H9 (cell line): ENCODE data around the gene TK1. TPM values are rescaled to one million over a fixed set of nuclear protein-coding genes. Genes with fewer than 3 reads are reported as not detected.

Source experiments
- DNase-seq: peaks from one replicate; pipeline ENCODE4 v3.0.0-alpha.2; 2017
- H2AFZ ChIP-seq: one replicate; pipeline ENCODE4 v1.6.1; 2013; ENCODE audit warnings: mild to moderate bottlenecking, low read length, control low read depth, moderate library complexity
- H2AK5ac ChIP-seq: 2 replicates; pipeline ENCODE4 v1.6.1; 2013; ENCODE audit warnings: low read length, control low read depth, mixed read lengths; ENCODE audit not compliant: insufficient read length
- H2BK120ac ChIP-seq: one replicate; pipeline ENCODE4 v1.6.1; 2013; ENCODE audit warnings: low read depth, mild to moderate bottlenecking, low read length, control low read depth, inconsistent platforms; ENCODE audit not compliant: poor library complexity, severe bottlenecking
- H2BK12ac ChIP-seq: 2 replicates; pipeline ENCODE4 v1.6.1; 2013; ENCODE audit warnings: low read length, control low read depth, mixed read lengths, low read depth; ENCODE audit not compliant: insufficient read length
- H2BK15ac ChIP-seq: 2 replicates; pipeline ENCODE4 v1.6.1; 2013; ENCODE audit warnings: low read depth, low read length, control low read depth
- H2BK20ac ChIP-seq: one replicate; pipeline ENCODE4 v1.6.1; 2013; ENCODE audit warnings: low read depth, mild to moderate bottlenecking, low read length, control low read depth, inconsistent platforms; ENCODE audit not compliant: poor library complexity, severe bottlenecking
- H2BK5ac ChIP-seq: 2 replicates; pipeline ENCODE4 v1.6.1; 2013; ENCODE audit warnings: low read length, control low read depth, mixed read lengths; ENCODE audit not compliant: insufficient read length
- H3K14ac ChIP-seq: 2 replicates; pipeline ENCODE4 v1.6.1; 2013; ENCODE audit warnings: low read length, control low read depth; ENCODE audit not compliant: insufficient read depth
- H3K18ac ChIP-seq: 2 replicates; pipeline ENCODE4 v1.6.1; 2013; ENCODE audit warnings: low read depth, mild to moderate bottlenecking, mixed read lengths, low read length, control low read depth; ENCODE audit not compliant: insufficient read length
- H3K23ac ChIP-seq: 2 replicates; pipeline ENCODE4 v1.6.1; 2013; ENCODE audit warnings: low read length, control low read depth, mixed read lengths, low read depth; ENCODE audit not compliant: insufficient read length
- H3K23me2 ChIP-seq: 2 replicates; pipeline ENCODE4 v1.6.1; 2013; ENCODE audit warnings: low read depth, mild to moderate bottlenecking, mixed read lengths, low read length, control low read depth; ENCODE audit not compliant: insufficient read length, poor library complexity, severe bottlenecking
- H3K27ac ChIP-seq: 2 replicates; pipeline ENCODE4 v1.5.1; 2013; ENCODE audit warnings: low read length, control low read depth, mixed read lengths, low read depth; ENCODE audit not compliant: insufficient read length
- H3K27me3 ChIP-seq: 2 replicates; pipeline ENCODE4 v1.6.1; 2013; ENCODE audit warnings: low read length, control low read depth, inconsistent platforms; ENCODE audit not compliant: insufficient read depth
- H3K4ac ChIP-seq: 2 replicates; pipeline ENCODE4 v1.6.1; 2013; ENCODE audit warnings: low read depth, mild to moderate bottlenecking, control low read depth, inconsistent platforms, low read length, moderate library complexity
- H3K4me1 ChIP-seq: 2 replicates; pipeline ENCODE4 v1.6.1; 2013; ENCODE audit warnings: low read length, control low read depth, inconsistent platforms; ENCODE audit not compliant: insufficient read depth
- H3K4me2 ChIP-seq: 2 replicates; pipeline ENCODE4 v1.6.1; 2013; ENCODE audit warnings: low read length, control low read depth, mixed read lengths; ENCODE audit not compliant: insufficient read length, insufficient read depth
- H3K56ac ChIP-seq: 2 replicates; pipeline ENCODE4 v1.6.1; 2013; ENCODE audit warnings: low read depth, mild to moderate bottlenecking, mixed read lengths, low read length, control low read depth; ENCODE audit not compliant: insufficient read length
- H3K79me1 ChIP-seq: 2 replicates; pipeline ENCODE4 v1.6.1; 2013; ENCODE audit warnings: low read depth, mild to moderate bottlenecking, moderate library complexity, low read length, control low read depth, inconsistent platforms; ENCODE audit not compliant: insufficient read depth, poor library complexity, severe bottlenecking
- H3K79me2 ChIP-seq: 2 replicates; pipeline ENCODE4 v1.6.1; 2013; ENCODE audit warnings: low read length, control low read depth, inconsistent platforms; ENCODE audit not compliant: insufficient read depth
- H3K9ac ChIP-seq: 2 replicates; pipeline ENCODE4 v1.6.1; 2013; ENCODE audit warnings: low read length, control low read depth, mixed read lengths; ENCODE audit not compliant: insufficient read length; ENCODE audit errors: extremely low read depth
- H3K9me3 ChIP-seq: one replicate; pipeline ENCODE4 v1.6.1; 2013; ENCODE audit warnings: low read depth, low read length, inconsistent platforms; ENCODE audit not compliant: control insufficient read depth
- H3T11ph ChIP-seq: one replicate; pipeline ENCODE4 v1.6.1; 2013; ENCODE audit warnings: mild to moderate bottlenecking, low read length, control low read depth, inconsistent platforms
- H4K20me1 ChIP-seq: one replicate; pipeline ENCODE4 v1.6.1; 2013; ENCODE audit not compliant: control insufficient read depth, insufficient read length, insufficient read depth
- H4K5ac ChIP-seq: 2 replicates; pipeline ENCODE4 v1.6.1; 2013; ENCODE audit warnings: low read depth, mild to moderate bottlenecking, mixed read lengths, low read length, control low read depth; ENCODE audit not compliant: insufficient read length
- H4K8ac ChIP-seq: replicated peaks from 2 replicates; pipeline ENCODE4 v1.6.1; 2013; ENCODE audit warnings: low read length, control low read depth, mixed read lengths, low read depth; ENCODE audit not compliant: insufficient read length
- H4K91ac ChIP-seq: 2 replicates; pipeline ENCODE4 v1.6.1; 2013; ENCODE audit warnings: low read depth, mild to moderate bottlenecking, moderate library complexity, mixed read lengths, low read length, control low read depth; ENCODE audit not compliant: insufficient read length
- H3K27ac Mint-ChIP-seq, 3 experiments: 2 replicates in 2 of 3; 3 replicates in 1 of 3; pipeline ENCODE4 v1.8.0; 2020 to 2021; ENCODE audit warnings: mixed read lengths in 3 of 3, mild to moderate bottlenecking in 1 of 3, moderate library complexity in 1 of 3
- H3K27me3 Mint-ChIP-seq: 2 replicates; pipeline ENCODE4 v1.8.0; 2021; ENCODE audit warnings: low read depth, mild to moderate bottlenecking, moderate library complexity, mixed read lengths
- H3K36me3 Mint-ChIP-seq, 3 experiments: 2 replicates in 2 of 3; 3 replicates in 1 of 3; pipeline ENCODE4 v1.8.0; 2020 to 2021; ENCODE audit warnings: low read depth in 3 of 3, mixed read lengths in 3 of 3; ENCODE audit not compliant: insufficient read depth in 1 of 3
- H3K4me1 Mint-ChIP-seq, 2 experiments: 2 replicates each; pipeline ENCODE4 v1.8.0; 2020; ENCODE audit warnings: mixed read lengths in 2 of 2
- H3K4me3 Mint-ChIP-seq, 2 experiments: 2 replicates in 1 of 2; 3 replicates in 1 of 2; pipeline ENCODE4 v1.8.0; 2020 to 2021; ENCODE audit warnings: mild to moderate bottlenecking in 2 of 2, mixed read lengths in 2 of 2, moderate library complexity in 1 of 2
- H3K9me3 Mint-ChIP-seq, 2 experiments: 2 replicates in 1 of 2; 3 replicates in 1 of 2; pipeline ENCODE4 v1.8.0; 2020; ENCODE audit warnings: mild to moderate bottlenecking in 2 of 2, mixed read lengths in 2 of 2, moderate library complexity in 1 of 2
- CTCF ChIP-seq: fragments of 200-600 bp; sonication (generic); conservative IDR thresholded peaks from 3 replicates; pipeline ENCODE4 v1.8.0; 2021; ENCODE audit warnings: antibody characterized with exemption, mild to moderate bottlenecking
- WGBS: extraction: QIAGEN DNeasy Blood & Tissue Kit; methylation state at CpG from one replicate; pipeline ENCODE4 v1.1.7; 2013; ENCODE audit warnings: missing lambda C conversion rate, low lambda C conversion rate, mixed read lengths; ENCODE audit not compliant: insufficient read length; ENCODE audit errors: extremely low coverage; 5-methylcytosine and 5-hydroxymethylcytosine counted together
- long read RNA-seq: library from polyadenylated mRNA; unstranded; transcript quantifications from one replicate; pipeline ENCODE4 v2.0.0, GENCODE V29; 2020
- total RNA-seq: library from RNA; stranded (reverse); gene quantifications from 2 replicates; pipeline ENCODE4 v1.2.1, GENCODE V29; 2021

Gene TK1, protein sequence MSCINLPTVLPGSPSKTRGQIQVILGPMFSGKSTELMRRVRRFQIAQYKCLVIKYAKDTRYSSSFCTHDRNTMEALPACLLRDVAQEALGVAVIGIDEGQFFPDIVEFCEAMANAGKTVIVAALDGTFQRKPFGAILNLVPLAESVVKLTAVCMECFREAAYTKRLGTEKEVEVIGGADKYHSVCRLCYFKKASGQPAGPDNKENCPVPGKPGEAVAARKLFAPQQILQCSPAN
- total RNA-seq, result 95.8 and 98.7 TPM in 2 replicates
- long read RNA-seq, transcript TK1-205 (7 exons, 642 nt), result minor isoform, 15 of 1,395 reads
- long read RNA-seq, transcript TK1-201 (7 exons, 1,628 nt), result major isoform, 1,152 of 1,395 reads
- long read RNA-seq, transcript TK1-203 (6 exons, 1,681 nt), result minor isoform, 164 of 1,395 reads
- long read RNA-seq, partial matches to known transcripts, result 10 of 1,395 reads
- long read RNA-seq, other reads (novel, unspliced or antisense), result 47 of 1,395 reads

DNA sequence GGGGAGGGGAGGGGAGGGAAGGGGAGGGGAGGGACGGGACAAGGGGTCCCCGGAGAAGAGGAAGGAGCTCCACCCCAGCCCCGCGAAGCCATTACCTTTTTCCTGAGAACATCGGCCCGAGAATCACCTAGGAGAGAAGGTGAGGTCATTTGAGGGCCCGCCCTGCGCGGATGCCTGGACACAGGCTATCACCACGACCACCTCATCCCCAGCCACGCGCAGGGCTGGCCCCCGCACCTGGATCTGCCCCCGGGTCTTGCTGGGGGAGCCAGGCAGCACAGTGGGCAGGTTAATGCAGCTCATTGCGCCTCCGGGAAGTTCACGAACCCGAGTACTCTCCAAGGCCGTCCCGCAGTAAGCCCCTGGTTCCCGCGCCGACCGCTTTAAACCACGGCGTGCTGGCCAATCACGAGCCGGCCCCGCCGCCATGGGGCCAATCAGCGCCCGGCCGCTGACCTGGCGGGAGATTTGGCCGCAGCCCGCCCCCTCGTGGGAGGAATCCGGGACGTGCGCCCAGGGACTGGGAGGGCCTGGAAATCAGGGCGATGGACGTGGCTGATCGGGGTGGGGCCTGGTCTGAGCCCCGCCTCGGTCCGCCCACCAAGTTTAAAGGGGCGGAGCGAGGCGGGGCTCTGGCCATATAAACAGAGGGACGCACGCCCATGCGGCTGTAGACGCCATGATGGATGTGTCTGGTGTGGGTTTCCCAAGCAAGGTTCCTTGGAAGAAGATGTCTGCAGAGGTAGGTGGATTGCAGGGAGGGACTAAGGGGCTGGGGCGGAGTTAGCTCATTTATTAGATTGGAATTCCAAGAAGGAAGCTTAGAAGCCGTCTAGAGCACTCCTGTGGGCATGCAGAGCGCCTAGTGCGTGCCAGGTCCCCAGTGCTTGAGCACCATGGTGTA is at the start of gene TK1, which contains the start of gene AFMID:
TK1 (minus strand) TSS at position 361 of the 904 bp plus-strand sequence; CDS start at position 303, 58 bp downstream.
AFMID (plus strand) TSS at position 671 of the 904 bp plus-strand sequence; CDS start at position 680, 9 bp downstream.
- Histone ChIP-seq H2BK12ac (no peak within 1 kb of the TSS), H3K4ac (no peak within 1 kb of the TSS), H3K27ac (no peak within 1 kb of the TSS), H3K4me2 (peak within 1 kb of the TSS; percentile 80), H2BK120ac (no peak within 1 kb of the TSS), H2AFZ (no peak within 1 kb of the TSS), H3K79me1 (peaks cover 2% of the 10 kb centered on the region), H3T11ph (no peak within 1 kb of the TSS), H4K20me1 (no peaks in the 10 kb centered on the region), H3K79me2 (peaks cover 9% of the 10 kb centered on the region; the same call in 1 of the 2 replicates), H3K9ac (peak within 1 kb of the TSS; percentile 78), H3K14ac (peak within 1 kb of the TSS; percentile 84), H2AK5ac (no peak within 1 kb of the TSS), H2BK15ac (no peak within 1 kb of the TSS), H2BK5ac (no peak within 1 kb of the TSS), H3K27me3 (no peaks in the 10 kb centered on the region), H4K5ac (no peak within 1 kb of the TSS), H3K18ac (peak within 1 kb of the TSS; percentile 87), H3K4me1 (no peaks in the 10 kb centered on the region), H3K23me2 (peaks cover 6% of the 10 kb centered on the region), H4K91ac (no peak within 1 kb of the TSS), H4K8ac (no peak within 1 kb of the TSS), H3K56ac (no peak within 1 kb of the TSS), H3K23ac (no peak within 1 kb of the TSS), H3K9me3 (no peaks in the 10 kb centered on the region), H2BK20ac (no peak within 1 kb of the TSS)
- Mint-ChIP-seq H3K9me3 (no peaks in the 10 kb centered on the region), H3K4me3 (peak within 1 kb of the TSS; percentile 84 to 85), H3K36me3 (peaks cover 34 to 57% (median 54%) of the 10 kb centered on the region in 3 experiments; a peak in 6 of 7 replicates), H3K27ac (peak within 1 kb of the TSS; percentile 91 to 96 (median 93); a peak in 6 of 7 replicates), H3K27me3 (no peaks in the 10 kb centered on the region), H3K4me1 (peaks cover 24 to 35% of the 10 kb centered on the region in 2 experiments)
- WGBS, result no CpG with 5 or more reads among the region's 57 CpGs
- TF ChIP-seq CTCF, result peak; percentile 97
- peak; percentile 99 for DNase-seq
